Suppressor macrophage (primary cell): ENCODE measurements around the gene MGAT5.

Source experiments
- DNase-seq, 4 experiments: peaks; one replicate each; pipeline ENCODE4 v3.0.0-alpha.2; 2020 to 2022

The MGAT5 gene

DNA sequence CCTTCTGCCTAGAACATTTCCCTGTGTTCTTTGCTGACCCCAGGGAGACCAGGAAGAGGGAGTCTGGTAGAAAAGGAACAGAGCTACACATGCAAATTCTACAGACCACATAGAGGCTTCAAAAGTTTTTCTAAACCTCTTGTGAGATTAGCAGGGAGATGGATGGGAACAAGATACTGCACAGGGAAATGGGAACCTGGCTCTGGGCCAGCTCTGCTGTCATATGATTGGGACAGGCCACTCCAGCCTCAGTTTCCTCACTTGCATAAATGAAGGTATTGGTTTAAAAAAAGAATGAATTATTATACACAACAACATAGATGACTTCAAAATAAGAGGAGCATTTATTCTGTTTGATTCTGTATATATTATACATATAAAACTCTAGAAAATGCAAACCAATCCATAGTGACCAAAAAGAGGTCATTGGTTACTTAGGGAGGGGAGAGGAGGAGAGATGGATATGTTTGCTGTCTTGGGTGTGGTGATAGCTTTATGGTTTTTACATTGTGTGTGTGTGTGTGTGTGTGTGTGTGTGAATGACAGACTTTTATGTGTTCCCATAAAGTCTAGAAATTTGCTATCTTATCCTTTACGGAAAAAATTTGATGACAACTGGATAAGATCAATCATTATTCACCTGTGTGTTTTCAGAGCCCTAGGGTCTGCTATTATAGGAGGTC is 115.5 kb downstream of the MGAT5 start:
- DNase-seq, result no peak

DNA sequence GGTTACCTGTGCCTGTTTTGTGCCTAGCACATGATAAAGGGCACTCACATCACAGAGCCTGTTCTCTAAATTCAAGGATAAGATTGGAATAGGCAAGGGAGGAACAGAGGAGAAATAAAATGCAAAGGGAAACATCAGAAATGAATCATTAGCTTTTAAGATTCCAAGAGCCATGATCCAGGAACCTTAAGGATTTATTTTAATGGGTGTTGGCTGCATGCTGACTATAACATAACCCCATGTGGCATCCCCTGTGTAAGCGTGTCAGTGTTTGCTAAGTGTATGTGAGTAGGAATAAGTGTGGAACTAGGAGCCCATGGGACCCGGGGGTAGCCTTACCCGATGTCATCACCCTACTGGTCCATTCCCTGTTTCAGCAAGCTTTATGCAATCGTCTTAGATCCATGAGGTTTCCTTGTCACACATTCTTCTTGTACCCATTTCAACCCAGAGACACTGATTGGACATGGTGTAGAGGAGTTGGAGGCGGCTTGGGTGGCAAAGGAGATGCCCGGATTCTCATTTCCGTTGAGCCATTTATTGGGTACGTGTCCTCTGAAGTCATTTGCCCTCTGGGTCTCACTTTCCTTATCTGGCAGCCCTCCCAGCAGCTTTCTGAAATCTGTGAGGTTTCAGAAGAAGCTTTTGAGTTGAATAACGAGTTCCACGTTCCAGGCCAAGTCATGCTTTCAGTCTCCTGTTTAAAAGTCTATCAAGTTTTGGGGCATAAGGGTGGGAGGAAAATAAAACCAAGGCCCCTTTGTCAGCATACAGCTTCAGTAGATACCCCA is 117.0 kb downstream of the MGAT5 start:
- DNase-seq, result no peak

DNA sequence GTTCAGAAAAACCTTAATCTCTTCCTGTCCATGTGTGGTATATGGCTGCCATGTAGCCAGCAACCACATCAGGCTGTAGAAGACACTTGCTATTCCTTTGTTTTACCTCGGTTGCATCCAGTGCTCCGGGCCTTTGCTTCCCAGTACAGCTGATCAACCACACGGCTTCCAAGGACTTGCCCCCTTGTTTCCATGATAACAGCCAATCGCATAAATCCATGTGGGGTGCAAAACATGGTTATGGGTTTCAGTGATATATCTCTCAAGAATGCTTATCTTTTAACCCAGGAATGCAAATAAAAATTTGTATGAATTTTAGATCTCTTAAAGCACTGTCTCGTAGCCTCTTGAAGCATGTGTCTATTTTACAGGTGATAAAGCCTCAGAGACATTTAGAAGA is 118.3 kb downstream of the MGAT5 start:
- no peak for DNase-seq

DNA sequence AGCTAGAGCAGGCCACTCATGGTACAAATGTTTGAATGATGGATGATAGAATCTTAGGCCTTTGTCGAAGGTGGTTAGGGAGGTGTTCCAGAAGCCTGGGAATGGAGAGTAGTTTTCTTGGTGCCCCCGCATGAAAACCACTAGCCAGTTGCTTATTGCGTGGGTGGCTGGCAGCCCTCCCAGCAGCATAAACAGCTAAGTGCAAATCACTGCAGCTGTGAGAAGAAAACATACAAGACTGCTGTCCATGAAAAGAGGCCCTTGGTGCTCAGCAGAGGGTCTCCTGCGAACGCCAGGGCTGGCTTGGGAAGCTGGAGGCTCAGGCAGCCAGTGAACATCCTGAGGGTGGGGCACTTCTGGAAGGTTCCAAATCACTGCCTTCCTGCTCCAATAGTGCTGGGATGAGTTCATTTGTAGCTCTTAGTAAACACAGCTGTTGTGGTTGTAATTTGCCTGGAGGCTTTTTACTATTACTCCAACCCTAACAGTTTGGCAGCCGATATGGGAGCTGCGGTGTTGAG is 118.8 kb downstream of the MGAT5 start:
- no peak for DNase-seq

DNA sequence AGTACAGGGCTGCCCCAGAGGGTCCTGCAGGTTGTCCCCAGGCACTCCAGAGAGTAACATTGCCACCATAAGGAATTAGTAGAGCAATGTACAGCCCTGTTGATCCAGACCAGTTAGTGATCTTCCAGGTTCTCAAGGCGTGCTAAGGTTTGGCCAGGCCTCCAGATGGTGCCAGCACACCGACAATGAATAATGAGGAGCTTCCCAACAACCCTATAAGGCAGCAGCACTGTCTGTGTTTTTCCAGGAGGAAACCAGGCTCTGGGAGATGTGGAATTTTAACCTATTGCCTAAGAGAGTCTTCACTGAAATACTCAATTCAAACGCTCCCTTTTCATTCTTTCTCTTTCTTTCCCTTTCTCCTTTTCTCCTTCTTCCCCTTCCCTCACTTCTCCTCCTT is 122.1 kb downstream of the MGAT5 start:
- DNase-seq, result no peak

DNA sequence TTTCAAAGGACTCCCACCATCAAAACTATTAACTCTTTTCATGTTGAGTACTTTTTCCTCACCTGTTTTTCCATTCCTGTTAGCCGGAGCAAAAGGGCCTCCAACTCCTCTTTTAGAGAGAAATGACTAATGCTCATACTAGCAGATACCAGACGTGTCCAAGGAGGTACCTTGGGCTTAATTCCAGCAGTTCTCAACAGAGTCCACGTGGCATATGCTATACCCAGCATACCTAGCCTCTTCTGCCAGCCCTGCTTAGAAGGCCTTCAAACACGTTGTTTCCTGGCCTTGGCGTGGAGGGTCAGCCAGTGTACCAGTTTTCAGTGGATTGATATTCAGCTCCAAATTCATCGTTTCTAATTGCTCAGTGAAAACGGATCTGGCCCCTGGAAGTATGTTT is 123.9 kb downstream of the MGAT5 start:
- no peak for DNase-seq

DNA sequence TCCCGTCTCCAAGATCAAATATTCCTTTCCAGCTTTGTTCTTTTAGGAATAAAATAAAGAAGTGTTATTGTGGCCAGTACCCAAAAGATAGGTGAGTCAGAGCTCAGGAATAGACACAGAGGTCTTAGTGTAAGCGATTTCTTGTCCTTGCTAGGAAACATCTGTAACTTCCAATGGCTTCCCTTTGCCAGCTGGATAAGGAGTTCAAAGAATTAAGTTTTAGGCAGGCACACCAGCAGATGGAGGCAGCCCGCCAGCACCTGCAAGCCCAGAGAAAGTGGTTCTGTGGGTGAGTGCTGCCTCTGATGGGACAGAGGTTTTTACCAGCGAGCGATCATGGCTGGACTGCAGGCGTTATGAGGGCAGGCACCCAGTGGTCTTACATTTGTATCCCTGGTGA is 125.4 kb downstream of the MGAT5 start:
- DNase-seq, result no peak

DNA sequence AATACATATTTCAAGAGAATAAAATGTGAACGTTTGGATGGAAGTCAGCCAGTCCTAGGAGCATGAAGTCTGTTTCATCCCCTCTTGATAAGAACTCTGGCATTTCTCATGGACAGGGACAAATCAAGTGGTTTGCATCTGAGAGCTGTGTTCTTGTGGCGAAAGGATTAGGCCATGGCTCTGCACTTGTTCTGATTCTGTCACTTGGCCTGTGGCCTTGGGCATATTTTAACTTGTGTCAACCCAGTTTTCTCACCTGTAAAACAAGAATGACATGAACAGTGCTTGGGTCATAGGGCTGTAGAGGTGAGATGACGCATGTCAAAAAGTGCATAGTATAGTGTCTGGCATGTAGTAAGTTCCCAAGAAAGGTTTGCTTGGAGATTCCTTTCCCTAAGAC is 125.8 kb downstream of the MGAT5 start:
- DNase-seq, result no peak

DNA sequence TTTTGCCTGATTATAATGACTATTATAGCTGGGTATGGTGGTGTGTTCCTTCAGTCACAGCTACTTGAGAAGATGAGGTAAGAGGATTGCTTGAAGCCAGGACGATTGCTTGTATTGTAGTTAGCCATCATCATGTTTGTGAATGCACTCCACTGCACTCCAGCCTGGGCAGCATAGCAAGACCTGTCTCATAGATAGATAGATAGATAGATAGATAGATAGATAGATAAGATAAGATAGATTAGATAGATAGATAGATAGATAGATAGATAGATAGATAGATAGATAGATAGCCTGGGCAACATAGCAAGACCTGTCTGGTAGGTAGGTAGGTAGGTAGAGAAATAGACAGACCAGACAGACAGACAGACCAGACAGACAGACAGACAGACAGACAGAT is 127.3 kb downstream of the MGAT5 start:
- DNase-seq, result no peak

DNA sequence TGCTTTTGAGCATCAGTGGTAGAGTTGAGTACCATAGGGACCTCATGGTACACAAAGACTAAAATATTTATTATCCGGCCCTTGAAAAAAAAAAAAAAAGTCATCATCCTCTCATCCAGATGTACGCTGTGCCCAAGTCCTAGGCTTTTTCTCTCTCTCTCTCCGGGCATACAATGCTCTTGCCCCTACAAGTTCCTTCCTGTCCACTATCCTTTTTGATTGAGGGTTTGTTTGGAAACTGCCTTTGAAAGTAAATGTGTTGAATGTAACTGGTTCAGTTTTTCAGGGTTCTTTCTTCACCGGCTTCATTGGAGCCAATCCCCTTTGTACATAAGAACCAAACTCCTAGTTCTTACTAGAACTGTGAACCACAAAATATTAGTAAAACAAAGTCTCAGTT is 130.3 kb downstream of the MGAT5 start:
- DNase-seq, result no peak

DNA sequence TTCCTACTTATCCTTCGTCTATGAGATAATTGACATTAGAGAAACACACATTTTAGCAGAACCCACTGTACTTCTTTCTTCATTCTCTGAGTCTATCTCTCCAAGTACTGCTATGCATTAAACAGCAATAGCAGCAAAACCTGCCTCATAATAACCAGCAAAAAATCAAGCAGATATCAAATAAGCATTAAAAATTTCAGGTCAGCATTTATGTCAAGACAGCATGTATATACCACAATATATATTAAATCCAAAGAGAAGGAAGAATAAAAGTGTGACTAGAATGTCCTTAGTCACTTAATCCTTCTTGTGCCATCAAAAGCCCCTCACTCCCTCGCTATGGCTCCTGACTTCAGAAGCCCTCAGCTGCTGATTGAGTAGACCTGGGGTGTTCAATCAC is 131.3 kb downstream of the MGAT5 start:
- DNase-seq, result no peak

DNA sequence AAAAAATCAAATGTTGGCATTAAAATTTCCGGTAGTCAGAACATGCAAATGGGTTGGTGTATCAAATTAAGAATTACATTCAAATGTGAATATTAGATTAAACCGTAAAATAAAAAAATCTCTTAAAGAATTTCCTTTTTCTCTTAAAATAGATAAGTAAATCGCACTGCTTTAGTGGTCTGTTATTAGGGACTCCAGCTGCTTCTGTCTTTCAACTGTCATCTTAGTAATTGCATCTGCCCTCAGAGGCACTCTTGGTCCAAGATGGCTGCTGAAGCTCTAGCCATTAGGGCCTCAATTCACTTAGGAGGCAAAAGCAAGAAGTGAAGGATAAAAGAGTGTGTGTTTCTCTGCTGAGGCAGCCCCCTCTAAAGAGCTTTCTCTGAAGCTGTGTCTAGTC is 132.4 kb downstream of the MGAT5 start:
- DNase-seq, result no peak

DNA sequence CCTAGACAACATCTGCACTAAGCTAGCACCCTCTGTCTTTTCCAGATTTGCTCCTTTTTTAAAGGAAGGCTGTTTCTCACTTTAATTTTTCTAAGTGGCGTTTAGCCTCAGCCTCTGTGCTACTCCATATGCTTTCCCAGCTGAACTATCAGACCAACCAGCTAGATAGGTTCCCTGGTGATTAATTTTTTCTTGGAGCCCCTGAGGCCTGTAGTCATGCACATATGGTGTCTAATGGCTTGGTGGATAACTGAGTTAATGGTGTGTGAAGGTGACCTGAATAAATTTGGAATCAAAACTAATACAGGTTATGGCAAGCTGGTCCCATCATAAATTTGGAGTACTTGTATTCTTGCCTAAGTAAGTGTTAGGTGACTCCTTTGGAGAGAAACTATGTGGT is 135.5 kb downstream of the MGAT5 start:
- no peak for DNase-seq

DNA sequence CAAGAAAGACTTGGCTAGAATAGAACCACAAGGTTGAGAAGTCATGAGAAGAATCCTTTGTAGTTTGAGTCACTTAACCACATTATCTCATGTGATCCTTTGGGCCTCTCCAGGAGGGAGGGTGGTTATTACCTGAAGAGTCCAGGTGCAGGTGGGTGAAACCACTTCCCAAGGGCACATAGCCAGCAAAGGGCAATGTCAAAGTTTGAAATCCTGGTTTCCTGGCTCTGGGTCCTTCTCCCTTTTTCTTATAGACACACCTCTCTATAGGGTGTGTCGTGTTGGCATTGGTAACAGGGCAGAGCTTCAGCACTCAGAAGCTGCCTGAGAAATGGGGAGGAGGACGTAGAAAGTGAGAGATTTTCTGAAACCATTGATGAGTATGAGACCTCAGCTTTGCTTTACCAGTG is 137.9 kb downstream of the MGAT5 start:
- DNase-seq, result no peak

DNA sequence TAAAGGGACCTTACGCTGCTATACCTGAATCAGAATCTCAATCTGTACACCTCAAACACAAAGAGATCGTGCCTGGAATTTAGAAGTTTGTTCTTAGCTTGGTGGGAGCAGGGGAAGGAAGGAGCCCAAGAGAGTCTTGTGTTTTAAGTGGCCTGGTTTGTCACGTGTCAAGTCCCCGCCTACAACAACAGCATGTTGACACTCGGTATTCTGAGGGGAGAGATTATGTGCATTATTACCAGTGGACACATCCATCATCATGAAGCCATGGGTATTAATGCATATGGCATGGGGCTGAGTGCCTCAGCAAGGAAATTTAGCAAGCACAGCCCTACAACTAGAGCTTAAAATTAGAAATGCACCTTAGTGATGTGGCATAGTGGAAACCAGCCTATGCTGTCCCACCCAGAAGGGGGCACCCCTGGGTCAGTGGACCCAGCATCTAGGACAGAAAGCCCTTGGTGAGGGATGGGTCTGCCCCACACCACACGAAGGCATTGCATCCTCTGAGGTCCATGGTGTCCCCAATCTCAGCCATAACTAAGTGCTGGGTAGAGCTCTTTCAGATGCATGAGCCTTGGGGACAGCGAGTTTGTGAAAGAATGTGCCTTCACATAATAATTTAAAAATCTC is 138.7 kb downstream of the MGAT5 start:
- no peak for DNase-seq

DNA sequence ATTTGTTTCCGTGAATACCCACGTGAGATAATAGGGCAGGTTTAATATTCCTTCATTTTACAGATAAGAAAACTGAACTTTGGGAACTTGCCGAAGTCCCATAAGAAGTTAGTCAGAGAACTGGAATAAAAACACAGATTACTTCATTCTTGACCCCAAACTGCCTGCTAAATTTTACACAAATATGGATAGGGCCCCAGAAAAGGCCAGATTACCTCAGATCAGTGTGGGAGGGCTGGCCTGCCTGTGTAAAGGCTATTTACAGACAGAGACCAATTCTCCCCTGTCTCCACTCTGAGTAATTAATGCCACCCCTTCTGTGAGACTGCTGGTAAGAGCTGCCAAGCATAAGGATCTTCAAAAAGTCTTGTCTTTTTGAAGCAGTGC is 139.2 kb downstream of the MGAT5 start:
- no peak for DNase-seq

DNA sequence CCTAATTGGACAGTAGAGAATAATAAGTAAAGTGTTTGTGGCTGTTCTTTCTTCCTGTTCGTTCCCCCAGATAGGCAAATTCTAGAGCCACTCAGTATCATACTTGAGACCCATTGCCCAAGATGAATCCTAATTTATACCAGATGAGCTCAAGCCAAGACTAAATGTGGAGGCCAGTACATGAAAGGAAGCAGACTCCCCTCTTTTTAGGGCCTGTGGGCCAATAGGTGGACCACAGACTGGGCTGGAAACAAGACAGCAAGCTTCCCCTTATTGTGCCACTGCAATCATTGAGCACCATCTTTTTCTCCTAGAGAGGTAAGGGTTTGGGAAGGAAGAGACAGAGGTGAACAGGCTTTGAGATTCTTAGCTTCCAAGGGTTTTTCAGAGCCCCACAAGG is 141.9 kb downstream of the MGAT5 start:
- DNase-seq, result peak; percentile 2 to 35 (median 26)

DNA sequence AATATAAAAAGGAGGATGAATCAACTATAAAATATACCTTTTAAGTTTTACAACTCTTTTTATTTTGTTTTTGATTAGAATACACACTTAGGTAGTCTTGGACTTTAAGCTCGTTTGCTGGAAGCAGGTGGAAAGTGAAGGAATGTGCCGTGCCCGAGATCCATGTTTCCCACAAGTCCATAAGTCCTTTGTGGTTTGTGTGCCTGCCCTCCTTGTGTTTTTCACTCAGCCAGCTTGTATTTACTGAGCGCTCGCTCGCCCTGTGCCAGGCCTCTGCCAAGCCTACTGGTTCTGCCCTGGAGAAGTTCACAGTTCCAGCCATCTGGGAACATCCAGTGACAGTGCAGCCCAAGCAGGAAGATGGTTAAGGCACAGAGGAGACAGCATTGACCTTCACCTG is 142.6 kb downstream of the MGAT5 start:
- no peak for DNase-seq

DNA sequence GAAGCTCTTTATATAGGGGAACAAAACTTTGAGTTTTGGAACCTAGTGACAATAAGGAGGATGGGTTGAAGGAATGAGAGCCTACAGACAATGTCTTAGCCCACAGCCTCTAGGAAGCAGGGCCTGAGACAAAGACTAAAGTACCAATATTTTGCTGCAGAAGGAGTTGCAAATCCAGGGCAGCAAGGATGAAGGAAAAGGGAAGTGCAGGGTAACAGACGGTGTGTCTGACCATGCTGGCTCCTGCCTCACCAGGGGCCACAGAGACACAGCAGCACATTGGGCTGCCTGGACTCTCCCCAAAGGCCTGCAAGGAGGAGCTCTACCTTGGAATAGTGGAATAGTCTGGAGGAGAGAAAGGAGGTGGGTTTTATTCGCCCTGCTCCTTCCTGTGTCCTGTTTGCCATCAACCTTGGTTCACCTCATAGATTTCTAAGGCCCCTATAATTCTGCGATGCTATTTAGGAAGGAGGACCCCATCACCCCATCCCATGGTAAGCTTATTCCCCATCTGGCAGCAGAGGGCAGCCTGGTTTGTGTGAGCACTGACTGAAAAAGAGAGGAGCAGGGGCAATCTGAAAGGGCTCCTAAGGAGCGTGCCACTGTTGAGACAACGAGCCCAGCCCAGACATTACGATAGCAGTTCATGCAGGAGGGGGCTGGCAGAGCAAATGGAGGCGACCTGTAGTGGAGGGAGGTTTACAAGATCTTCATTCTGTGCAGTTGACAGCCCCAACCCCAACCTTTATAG is 143.4 kb downstream of the MGAT5 start:
- DNase-seq, result no peak

DNA sequence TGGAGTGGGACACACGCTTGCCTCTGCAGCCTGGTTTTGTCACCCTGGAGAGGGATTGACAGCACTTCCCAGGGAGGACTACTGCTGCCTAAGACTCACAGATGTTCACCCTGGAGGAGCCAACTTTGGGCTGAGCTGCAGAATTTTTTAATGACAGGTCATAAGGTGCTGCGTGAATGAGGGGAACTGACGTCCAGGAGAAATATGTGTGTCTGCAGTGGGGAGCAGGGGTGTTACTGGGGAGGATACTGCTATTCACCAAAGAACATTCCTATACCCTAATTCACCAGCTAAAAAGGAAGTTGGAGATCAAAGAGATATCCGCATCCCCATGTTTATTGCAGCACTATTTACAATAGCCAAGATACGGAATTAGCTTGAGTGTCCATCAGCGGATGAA is 144.4 kb downstream of the MGAT5 start:
- DNase-seq, result no peak

DNA sequence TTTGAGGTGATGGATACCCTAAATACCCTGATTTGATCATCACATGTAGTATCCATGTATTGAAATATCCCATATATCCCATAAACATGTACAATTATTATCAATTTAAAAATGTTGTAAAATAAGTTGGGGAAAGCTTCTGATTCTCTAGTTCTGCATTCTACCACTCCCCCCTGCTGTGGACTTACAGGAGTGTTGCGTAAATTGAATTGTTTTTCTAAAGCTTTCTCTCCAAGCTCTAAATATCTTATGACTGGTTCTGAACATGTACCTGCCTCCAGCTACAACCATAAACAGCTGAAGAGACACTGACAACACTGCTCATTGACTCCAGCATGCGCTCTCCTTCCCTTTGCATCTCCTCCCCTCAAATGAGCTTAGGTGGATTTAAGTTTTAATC is 145.2 kb downstream of the MGAT5 start:
- peak in 2 of 4 experiments; percentile 4 to 13 for DNase-seq

DNA sequence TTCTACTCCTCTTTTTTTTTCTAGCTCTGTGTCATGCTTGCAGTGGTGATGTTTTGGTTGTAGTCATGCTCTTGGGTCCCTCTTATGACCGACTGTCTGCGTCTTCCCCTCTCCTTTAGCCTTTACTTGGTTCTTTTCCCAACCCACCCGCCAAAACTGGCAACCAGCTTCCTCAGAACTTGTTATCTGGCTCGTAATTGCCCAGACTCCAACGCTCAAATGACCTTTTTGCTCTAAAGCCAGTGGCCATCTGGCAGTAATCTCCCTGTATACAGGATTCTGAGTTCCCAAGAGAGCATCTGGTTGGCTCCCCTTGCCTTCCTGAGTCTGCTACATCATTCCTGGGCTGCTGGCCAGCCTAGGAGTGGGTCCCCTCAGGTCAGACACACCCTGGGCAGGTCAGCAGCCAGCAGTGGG is 147.2 kb downstream of the MGAT5 start:
- DNase-seq, result no peak

DNA sequence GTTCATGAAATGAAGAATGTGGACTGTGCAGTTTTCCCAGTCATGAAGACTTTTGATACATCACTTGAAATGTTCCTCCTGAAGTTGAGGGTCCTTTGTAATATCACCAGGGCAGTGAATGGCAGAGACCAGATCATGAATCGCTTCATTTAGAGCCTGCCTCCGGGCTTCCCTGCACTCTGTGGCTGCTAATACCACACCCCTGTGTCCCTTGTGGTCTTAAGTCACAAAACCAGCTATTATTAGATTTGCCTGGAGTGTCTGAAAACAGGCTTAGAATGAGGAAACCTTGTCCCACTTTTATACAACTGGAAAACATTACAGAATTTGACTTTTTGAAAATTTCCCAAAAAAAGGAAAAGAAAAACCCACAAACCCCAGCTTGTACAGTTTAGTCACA is 147.9 kb downstream of the MGAT5 start:
- DNase-seq, result peak in 2 of 4 experiments; percentile 7 to 9
